Sigmoid colon (tissue), 7 donors: ENCODE data around the gene GSC. TPM values are rescaled to one million over a fixed set of nuclear protein-coding genes. Genes with fewer than 3 reads are reported as not detected.
A peak's percentile ranks its signal among the peaks of the same experiment; 100 is the strongest.

Experiments
- DNase-seq: peaks from one replicate; pipeline ENCODE4 v3.0.0-alpha.2; 2019
- H3K27ac ChIP-seq, 4 donors: fragments of 200-600 bp; sonication (generic); one replicate each; pipeline ENCODE4 v1.5.1; 2016 to 2019; ENCODE audit warnings: mild to moderate bottlenecking in 1 of 4
- H3K27me3 ChIP-seq, 3 donors: fragments of 200-600 bp; sonication (generic); one replicate each; pipeline ENCODE4 v1.5.1; 2019; ENCODE audit warnings: mild to moderate bottlenecking in 1 of 3
- H3K36me3 ChIP-seq, 4 donors: fragments of 200-600 bp; sonication (generic); one replicate each; pipeline ENCODE4 v1.5.1; 2016 to 2019
- H3K4me1 ChIP-seq, 4 donors: fragments of 200-600 bp; sonication (generic); one replicate each; pipeline ENCODE4 v1.5.1; 2017 to 2019
- H3K4me3 ChIP-seq, 4 donors: fragments of 200-600 bp; sonication (generic); one replicate each; pipeline ENCODE4 v1.5.1; 2017 to 2019; ENCODE audit warnings: mild to moderate bottlenecking in 2 of 4, moderate library complexity in 1 of 4
- H3K9me3 ChIP-seq, 4 donors: fragments of 200-600 bp in 3 of 4; sonication (generic) in 3 of 4; one replicate each; pipeline versions ENCODE4 v1.5.1 to v1.6.1; 2013 to 2019
- EP300 ChIP-seq, 4 donors: sonication (generic); formaldehyde crosslinking; IDR thresholded peaks; one replicate each; pipeline ENCODE4 v1.6.1; 2017; ENCODE audit warnings: antibody characterized with exemption in 4 of 4
- POLR2A ChIP-seq, 2 donors: fragments of 450-650 bp; IDR thresholded peaks; one replicate each; pipeline ENCODE4 v1.6.1; 2016; ENCODE audit warnings: antibody characterized with exemption in 2 of 2, mild to moderate bottlenecking in 2 of 2, moderate library complexity in 2 of 2
- POLR2AphosphoS5 ChIP-seq, 4 donors: sonication (generic); formaldehyde crosslinking; IDR thresholded peaks; one replicate each; pipeline ENCODE4 v1.6.1; 2017; ENCODE audit warnings: antibody characterized with exemption in 4 of 4
- WGBS, 2 donors: extraction: QIAGEN DNeasy Blood & Tissue Kit; methylation state at CpG; one replicate each; pipeline ENCODE4 v1.1.7; 2013; 5-methylcytosine and 5-hydroxymethylcytosine counted together
- intact Hi-C: fragments of 100-400 bp; cut with DNase I; formaldehyde crosslinking; loops from one replicate; pipeline ENCODE4 v1.15.1; 2023
- polyA plus RNA-seq, 3 donors: library from polyadenylated mRNA; stranded (reverse); fragments of 200-250 nt; gene quantifications; one replicate each; pipeline ENCODE4 v1.2.3, GENCODE V29; 2013
- total RNA-seq, 4 donors: library from RNA; depleted of rRNA; stranded (reverse); fragments of >200 nt; gene quantifications; one replicate each; pipeline ENCODE4 v1.1.0, GENCODE V29; 2016
- TF ChIP-seq, protein P1 (sequence below), 4 experiments: fragments of 450-650 bp in 3 of 4; fragments of 200-600 bp in 1 of 4; IDR thresholded peaks; one replicate each; pipeline ENCODE4 v1.5.1; 2016 to 2019; ENCODE audit warnings: antibody characterized with exemption in 4 of 4, mild to moderate bottlenecking in 3 of 4, moderate library complexity in 2 of 4
- donor health status: healthy with polysubstance abuse.
- donor health status: Bipolar disorder and iron deficiency.
- donor health status: healthy.

Gene GSC
- total and polyA plus RNA-seq, 7 donors: 0.07 to 7.5 (median 0.41) TPM; not detected in 2

DNA sequence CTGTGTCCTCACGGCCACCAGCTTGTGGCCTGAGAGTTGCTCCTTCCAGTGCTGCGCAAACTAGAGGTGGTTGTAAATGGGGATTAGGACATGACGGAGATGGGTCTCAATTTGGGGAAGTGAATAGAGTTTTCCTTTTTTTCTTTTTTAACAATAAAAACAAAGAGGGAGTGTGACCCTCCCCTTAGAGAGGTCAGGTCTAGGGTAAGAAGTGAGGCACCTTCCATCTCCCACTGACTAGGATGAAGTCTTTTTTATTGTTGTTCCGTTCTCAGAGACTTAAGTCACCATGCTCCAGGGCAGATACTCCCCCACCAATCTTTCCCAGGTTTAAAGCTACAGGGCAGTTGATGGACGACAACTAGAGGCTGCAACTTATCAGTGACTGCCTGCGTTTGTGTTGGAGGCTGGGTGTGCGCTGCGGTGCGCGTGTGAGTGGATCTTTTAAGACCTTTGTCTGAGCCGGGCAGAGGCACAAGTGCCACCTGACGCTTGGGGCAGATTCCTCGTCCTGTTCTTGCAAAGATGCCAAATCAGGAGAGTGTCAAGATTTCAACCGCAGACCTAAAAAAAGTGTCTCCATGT is 2.1 kb upstream of the GSC start:
- DNase-seq: no peak
- peaks cover 79 to 100% (median 92%) of the 10 kb centered on the region in 3 donors for H3K27me3 ChIP-seq
- no peaks in the 10 kb centered on the region for H3K36me3 ChIP-seq
- WGBS, 2 donors: 13 to 15% methylated on average over 14 of the region's 14 CpGs
- intact Hi-C loops: loop anchor here (10.0 kb wide), 1 partner anchor 163 kb away; no protein-coding TSS in a partner anchor
- peaks cover 0 to 28% (median 26%) of the 10 kb centered on the region in 4 donors for H3K4me1 ChIP-seq
- no peaks in the 10 kb centered on the region for H3K9me3 ChIP-seq
- H3K4me3 ChIP-seq: no peak overlapping the region
- no peak overlapping the region for H3K27ac ChIP-seq
- TF ChIP-seq EP300 (IDR thresholded peaks at IDR 0.05) (no peak), POLR2AphosphoS5 (IDR thresholded peaks at IDR 0.05) (no peak), POLR2A (IDR thresholded peaks at IDR 0.05) (no peak)
- TF ChIP-seq, protein P1, sequence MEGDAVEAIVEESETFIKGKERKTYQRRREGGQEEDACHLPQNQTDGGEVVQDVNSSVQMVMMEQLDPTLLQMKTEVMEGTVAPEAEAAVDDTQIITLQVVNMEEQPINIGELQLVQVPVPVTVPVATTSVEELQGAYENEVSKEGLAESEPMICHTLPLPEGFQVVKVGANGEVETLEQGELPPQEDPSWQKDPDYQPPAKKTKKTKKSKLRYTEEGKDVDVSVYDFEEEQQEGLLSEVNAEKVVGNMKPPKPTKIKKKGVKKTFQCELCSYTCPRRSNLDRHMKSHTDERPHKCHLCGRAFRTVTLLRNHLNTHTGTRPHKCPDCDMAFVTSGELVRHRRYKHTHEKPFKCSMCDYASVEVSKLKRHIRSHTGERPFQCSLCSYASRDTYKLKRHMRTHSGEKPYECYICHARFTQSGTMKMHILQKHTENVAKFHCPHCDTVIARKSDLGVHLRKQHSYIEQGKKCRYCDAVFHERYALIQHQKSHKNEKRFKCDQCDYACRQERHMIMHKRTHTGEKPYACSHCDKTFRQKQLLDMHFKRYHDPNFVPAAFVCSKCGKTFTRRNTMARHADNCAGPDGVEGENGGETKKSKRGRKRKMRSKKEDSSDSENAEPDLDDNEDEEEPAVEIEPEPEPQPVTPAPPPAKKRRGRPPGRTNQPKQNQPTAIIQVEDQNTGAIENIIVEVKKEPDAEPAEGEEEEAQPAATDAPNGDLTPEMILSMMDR (IDR thresholded peaks at IDR 0.05): no peak

GRCh38 chr14:94771158-94771905 is 1.4 kb upstream of the GSC start:
- DNase-seq: no peak
- WGBS, 2 donors: 13 to 28% methylated on average over 54 of the region's 54 CpGs
- intact Hi-C loops: loop anchor here (10.0 kb wide), 1 partner anchor 163 kb away; no protein-coding TSS in a partner anchor
- H3K27me3 ChIP-seq: peaks cover 83 to 100% (median 93%) of the 10 kb centered on the region in 3 donors
- H3K36me3 ChIP-seq: no peaks in the 10 kb centered on the region
- TF ChIP-seq POLR2A (IDR thresholded peaks at IDR 0.05) (no peak), POLR2AphosphoS5 (IDR thresholded peaks at IDR 0.05) (no peak), EP300 (IDR thresholded peaks at IDR 0.05) (no peak)
- TF ChIP-seq, protein P1 (IDR thresholded peaks at IDR 0.05): no peak
- H3K4me1 ChIP-seq: peaks cover 0 to 28% (median 26%) of the 10 kb centered on the region in 4 donors
- H3K4me3 ChIP-seq: no peak overlapping the region
- no peaks in the 10 kb centered on the region for H3K9me3 ChIP-seq
- no peak overlapping the region for H3K27ac ChIP-seq

DNA sequence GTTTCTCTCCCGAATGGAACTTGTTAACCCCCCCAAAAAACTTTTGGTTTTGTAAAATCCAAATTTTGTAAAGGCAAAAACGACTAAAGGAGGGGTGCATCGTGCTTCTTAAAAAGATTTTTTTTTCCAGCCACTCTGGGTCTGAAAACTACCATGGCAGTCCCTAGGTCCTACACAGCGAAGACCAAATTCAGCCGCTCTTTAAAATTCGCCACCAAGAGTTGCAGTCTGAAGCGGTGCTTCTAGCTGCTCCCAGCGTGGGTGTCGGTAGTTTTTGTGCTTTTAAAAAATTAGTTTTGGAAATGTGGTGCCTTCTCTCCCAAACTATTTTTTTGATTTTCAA is 873 bp upstream of the GSC start:
- no peak for DNase-seq
- intact Hi-C loops: loop anchor here (10.0 kb wide), 1 partner anchor 164 kb away; no protein-coding TSS in a partner anchor
- no peak for TF ChIP-seq POLR2A (IDR thresholded peaks at IDR 0.05)
- TF ChIP-seq POLR2AphosphoS5 (IDR thresholded peaks at IDR 0.05): peak in 2 of 4 donors; percentile 10 to 27
- Histone ChIP-seq H3K4me3 (no peak overlapping the region), H3K36me3 (no peaks in the 10 kb centered on the region), H3K27ac (no peak overlapping the region), H3K27me3 (peaks cover 83 to 100% (median 89%) of the 10 kb centered on the region in 3 donors), H3K4me1 (peaks cover 0 to 28% (median 26%) of the 10 kb centered on the region in 4 donors), H3K9me3 (no peaks in the 10 kb centered on the region)
- WGBS, 2 donors: 26 to 38% methylated on average over 9 of the region's 9 CpGs

- Histone ChIP-seq H3K9me3 (no peaks in the 10 kb centered on the region), H3K4me1 (peaks cover 0 to 28% (median 26%) of the 10 kb centered on the region in 4 donors), H3K27ac (no peak overlapping the region), H3K36me3 (no peaks in the 10 kb centered on the region), H3K4me3 (peak overlapping the region; percentile 27 to 59 (median 50)), H3K27me3 (peaks cover 83 to 100% (median 84%) of the 10 kb centered on the region in 3 donors)
- TF ChIP-seq POLR2AphosphoS5 (IDR thresholded peaks at IDR 0.05): no peak
- TF ChIP-seq, protein P1 (IDR thresholded peaks at IDR 0.05): no peak
- TF ChIP-seq EP300 (IDR thresholded peaks at IDR 0.05): no peak
- TF ChIP-seq POLR2A (IDR thresholded peaks at IDR 0.05): no peak
- WGBS, 2 donors: 3 to 7% methylated on average over 18 of the region's 18 CpGs
- no peak for DNase-seq
- intact Hi-C loops: loop anchor here (10.0 kb wide), 1 partner anchor 165 kb away; no protein-coding TSS in a partner anchor
Measured at GRCh38 chr14:94770251-94770749, 387 bp upstream of the GSC start.
